GM18951 (cell line): ENCODE measurements around the gene ATP7A.

Experiments
- POLR2A ChIP-seq: IDR thresholded peaks from 4 replicates; pipeline ENCODE4 v1.6.1; 2011; ENCODE audit warnings: mild to moderate bottlenecking; ENCODE audit not compliant: insufficient read length, insufficient read depth; ENCODE audit errors: extremely low read depth
- in situ Hi-C: fragments of 300-500 bp; cut with MboI; formaldehyde crosslinking; loops from one replicate; pipeline ENCODE4 v1.12.0; 2022; ENCODE audit warnings: low sequenced_read_pairs, mixed read lengths, inconsistent platforms; ENCODE audit not compliant: unreplicated experiment

The ATP7A gene

GRCh38 chrX:78092296-78092695 lies 181.8 kb downstream of the ATP7A start:
- in situ Hi-C loops = no loop called here
- TF ChIP-seq POLR2A = no peak

- TF ChIP-seq POLR2A = no peak
- in situ Hi-C loops = no loop called here
Measured at GRCh38 chrX:78098108-78098507, 187.6 kb downstream of the ATP7A start.
